Activated CD8-positive, alpha-beta T cell treated with anti-CD3 and anti-CD28 coated beads, Interleukin-2, amount 10 ng/mL, durations not matched to agents 7 days and 5 days (primary cell): Measurements from ENCODE around the gene HRAS. TPM values are rescaled to one million over a fixed set of nuclear protein-coding genes. Genes with fewer than 3 reads are reported as not detected.

ENCODE experiments used
- ATAC-seq: fragments of 150-1000 bp; cut with Tn5 transposase; one replicate; pipeline ENCODE4 v1.10.0; 2021; ENCODE audit warnings: moderate library complexity
- CTCF ChIA-PET: fragments of 350-600 bp; sonication (Branson Sonifier 250); formaldehyde crosslinking; loops from one replicate; lab custom pipeline; 2021; ENCODE audit warnings: antibody characterized with exemption; lab: Charles Lee
- POLR2A ChIA-PET: fragments of 350-600 bp; sonication (Branson Sonifier 250); formaldehyde crosslinking; loops from one replicate; lab custom pipeline; 2021; ENCODE audit warnings: antibody characterized with exemption; lab: Charles Lee
- DNase-seq: peaks from one replicate; pipeline ENCODE4 v3.0.0-alpha.2; 2020
- H3K27ac Mint-ChIP-seq: one replicate; pipeline ENCODE4 v1.8.0; 2021; ENCODE audit warnings: mild to moderate bottlenecking, mixed read lengths
- H3K27me3 Mint-ChIP-seq: one replicate; pipeline ENCODE4 v1.8.0; 2021; ENCODE audit warnings: low read depth, mixed read lengths
- H3K36me3 Mint-ChIP-seq: one replicate; pipeline ENCODE4 v1.8.0; 2021; ENCODE audit warnings: low read depth, mixed read lengths
- H3K4me1 Mint-ChIP-seq: one replicate; pipeline ENCODE4 v1.8.0; 2021; ENCODE audit warnings: low read depth, mixed read lengths
- H3K4me3 Mint-ChIP-seq: one replicate; pipeline ENCODE4 v1.8.0; 2021; ENCODE audit warnings: mild to moderate bottlenecking, mixed read lengths
- H3K9me3 Mint-ChIP-seq: one replicate; pipeline ENCODE4 v1.8.0; 2022; ENCODE audit warnings: mixed read lengths; ENCODE audit not compliant: insufficient read depth
- total RNA-seq, 2 experiments: library from RNA; stranded (reverse); gene quantifications; one replicate each; pipeline ENCODE4 v1.2.3, GENCODE V29; 2021

Gene HRAS
- total RNA-seq, 2 experiments from 2014 or later: 58.7 to 68.9 TPM

GRCh38 chr11:550746-551085 is 15.3 kb upstream of the HRAS start:
- H3K4me3 Mint-ChIP-seq: no peak overlapping the region
- no peaks in the 10 kb centered on the region for H3K36me3 Mint-ChIP-seq
- H3K4me1 Mint-ChIP-seq: no peaks in the 10 kb centered on the region
- CTCF ChIA-PET: interaction anchor here (1.1 kb wide), 1 partner anchor 197 kb away, joined by 3 read pairs; the partner anchor contains the start of gene TALDO1
- ATAC-seq (no peak), DNase-seq (no peak)
- no peaks in the 10 kb centered on the region for H3K9me3 Mint-ChIP-seq
- no peak overlapping the region for H3K27ac Mint-ChIP-seq
- no peaks in the 10 kb centered on the region for H3K27me3 Mint-ChIP-seq
- POLR2A ChIA-PET: no interaction called here

DNA sequence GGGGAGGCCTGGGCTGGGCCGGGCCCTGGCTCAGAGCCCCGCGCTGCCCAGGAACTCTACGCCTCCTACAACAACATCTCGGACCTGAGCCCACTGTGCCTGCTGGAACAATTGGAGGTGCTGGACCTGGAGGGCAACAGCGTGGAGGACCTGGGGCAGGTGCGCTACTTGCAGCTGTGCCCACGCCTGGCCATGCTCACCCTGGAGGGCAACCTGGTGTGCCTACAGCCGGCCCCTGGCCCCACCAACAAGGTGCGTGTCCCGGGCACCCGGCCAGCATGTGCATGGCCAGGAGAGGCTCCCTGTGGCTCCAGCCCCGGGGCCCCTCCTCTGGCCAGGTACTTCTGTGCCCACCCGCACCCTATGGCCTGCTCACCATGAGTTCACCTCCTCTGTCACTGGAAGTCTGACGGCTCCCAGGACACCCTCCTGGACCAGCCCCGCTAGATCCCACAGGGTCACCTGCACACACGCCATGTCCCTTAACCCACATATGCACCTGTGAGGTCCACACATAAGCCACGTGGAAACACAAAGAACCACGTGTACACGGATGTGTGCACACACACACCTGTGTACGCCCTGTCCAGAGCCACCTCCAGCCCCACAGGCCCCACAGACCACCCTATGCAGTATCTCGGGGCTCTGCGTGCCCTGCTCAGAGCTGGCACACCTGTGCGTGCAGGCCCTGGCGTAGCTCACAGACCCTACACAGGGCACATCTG is 14.8 kb upstream of the HRAS start:
- POLR2A ChIA-PET: no interaction called here
- CTCF ChIA-PET: interaction anchor here (1.1 kb wide), 1 partner anchor 197 kb away, joined by 3 read pairs; the partner anchor contains the start of gene TALDO1
- DNase-seq (no peak), ATAC-seq (no peak)
- Mint-ChIP-seq H3K27ac (no peak overlapping the region), H3K27me3 (no peaks in the 10 kb centered on the region), H3K4me1 (no peaks in the 10 kb centered on the region), H3K36me3 (no peaks in the 10 kb centered on the region), H3K9me3 (no peaks in the 10 kb centered on the region), H3K4me3 (no peak overlapping the region)

- CTCF ChIA-PET: no interaction called here
- Mint-ChIP-seq H3K4me1 (no peaks in the 10 kb centered on the region), H3K36me3 (no peaks in the 10 kb centered on the region), H3K4me3 (no peak overlapping the region), H3K27me3 (no peaks in the 10 kb centered on the region), H3K9me3 (no peaks in the 10 kb centered on the region), H3K27ac (no peak overlapping the region)
- POLR2A ChIA-PET: no interaction called here
- ATAC-seq (no peak), DNase-seq (no peak)
Measured at GRCh38 chr11:548700-549603, 13.6 kb upstream of the HRAS start.

GRCh38 chr11:545171-545570 is 9.8 kb upstream of the HRAS start:
- Mint-ChIP-seq H3K27me3 (no peaks in the 10 kb centered on the region), H3K4me3 (no peak overlapping the region), H3K9me3 (no peaks in the 10 kb centered on the region), H3K4me1 (no peaks in the 10 kb centered on the region), H3K27ac (no peak overlapping the region), H3K36me3 (no peaks in the 10 kb centered on the region)
- POLR2A ChIA-PET: no interaction called here
- ATAC-seq (no peak), DNase-seq (no peak)
- CTCF ChIA-PET: interaction anchor here (1.4 kb wide), 1 partner anchor 11 kb away, joined by 4 read pairs; no protein-coding TSS in a partner anchor

- Mint-ChIP-seq H3K27ac (no peak overlapping the region), H3K36me3 (no peaks in the 10 kb centered on the region), H3K4me3 (no peak overlapping the region), H3K4me1 (no peaks in the 10 kb centered on the region), H3K27me3 (no peaks in the 10 kb centered on the region), H3K9me3 (no peaks in the 10 kb centered on the region)
- DNase-seq: no peak
- CTCF ChIA-PET: interaction anchor here (1.4 kb wide), 1 partner anchor 11 kb away, joined by 4 read pairs; no protein-coding TSS in a partner anchor
- POLR2A ChIA-PET: interaction anchor here (0.6 kb wide), 1 partner anchor 13 kb away, joined by 3 read pairs; no protein-coding TSS in a partner anchor
- ATAC-seq: no peak
Measured at GRCh38 chr11:544817-545166, 9.4 kb upstream of the HRAS start.

DNA sequence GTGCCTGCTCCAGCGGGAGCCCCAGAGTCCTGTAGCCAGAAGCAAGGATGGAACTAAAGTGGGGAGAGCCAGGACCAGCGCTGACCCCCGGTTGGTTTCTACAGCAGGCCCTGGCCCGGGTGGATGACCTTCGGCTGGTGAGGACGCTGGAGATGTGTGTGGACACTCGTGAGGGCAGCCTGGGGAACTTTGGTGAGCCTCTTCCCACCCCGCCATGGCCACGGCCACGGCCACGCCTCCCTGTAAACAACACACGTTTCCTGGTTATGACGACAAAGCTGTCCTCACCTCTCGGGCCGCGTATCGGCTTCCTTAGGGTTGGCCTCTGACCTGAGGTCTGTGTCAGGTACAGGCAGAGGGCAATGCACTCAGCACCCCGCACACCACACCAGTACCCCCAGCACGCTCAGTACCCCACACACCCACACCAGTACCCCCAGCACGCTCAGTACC is 6.1 kb upstream of the HRAS start:
- no peak for DNase-seq
- Mint-ChIP-seq H3K4me3 (no peak overlapping the region), H3K27ac (no peak overlapping the region), H3K27me3 (no peaks in the 10 kb centered on the region), H3K36me3 (no peaks in the 10 kb centered on the region), H3K9me3 (no peaks in the 10 kb centered on the region), H3K4me1 (peaks cover 15% of the 10 kb centered on the region)
- ATAC-seq: no peak
- ChIA-PET CTCF (no interaction called here), POLR2A (no interaction called here)

GRCh38 chr11:540583-541432 is 5.4 kb upstream of the HRAS start:
- DNase-seq: no peak
- Mint-ChIP-seq H3K27ac (no peak overlapping the region), H3K4me3 (no peak overlapping the region), H3K9me3 (no peaks in the 10 kb centered on the region), H3K36me3 (no peaks in the 10 kb centered on the region), H3K27me3 (no peaks in the 10 kb centered on the region), H3K4me1 (peaks cover 20% of the 10 kb centered on the region)
- ChIA-PET CTCF (no interaction called here), POLR2A (no interaction called here)
- no peak for ATAC-seq

DNA sequence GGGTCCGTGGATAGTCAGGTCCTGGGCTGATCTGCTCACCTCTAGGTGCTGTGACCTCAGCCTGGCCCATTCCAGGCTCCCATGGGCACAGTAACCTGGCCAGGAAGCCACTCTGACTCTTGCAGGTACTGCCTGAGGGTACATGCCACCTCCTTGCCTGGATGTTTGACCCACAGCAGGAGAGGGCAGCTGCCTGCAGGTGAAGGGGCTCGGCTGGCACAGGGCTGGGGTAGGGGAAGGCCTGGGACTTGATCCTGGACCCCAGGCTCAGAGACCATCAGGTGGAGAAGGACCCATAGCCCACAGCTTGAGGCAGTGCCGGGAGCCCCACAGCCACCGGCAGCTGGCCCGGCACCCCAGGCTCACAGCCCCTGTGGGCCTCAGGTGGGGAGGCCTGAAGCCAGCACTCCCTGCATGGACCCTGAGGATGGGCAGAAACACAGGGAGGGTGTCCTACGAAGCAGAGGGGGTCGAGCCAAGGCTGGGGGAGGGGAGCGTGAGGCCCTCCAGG is 4.7 kb upstream of the HRAS start:
- ChIA-PET CTCF (no interaction called here), POLR2A (no interaction called here)
- DNase-seq (no peak), ATAC-seq (no peak)
- peaks cover 20% of the 10 kb centered on the region for H3K4me1 Mint-ChIP-seq
- no peak overlapping the region for H3K27ac Mint-ChIP-seq
- H3K36me3 Mint-ChIP-seq: no peaks in the 10 kb centered on the region
- no peaks in the 10 kb centered on the region for H3K9me3 Mint-ChIP-seq
- no peaks in the 10 kb centered on the region for H3K27me3 Mint-ChIP-seq
- no peak overlapping the region for H3K4me3 Mint-ChIP-seq

DNA sequence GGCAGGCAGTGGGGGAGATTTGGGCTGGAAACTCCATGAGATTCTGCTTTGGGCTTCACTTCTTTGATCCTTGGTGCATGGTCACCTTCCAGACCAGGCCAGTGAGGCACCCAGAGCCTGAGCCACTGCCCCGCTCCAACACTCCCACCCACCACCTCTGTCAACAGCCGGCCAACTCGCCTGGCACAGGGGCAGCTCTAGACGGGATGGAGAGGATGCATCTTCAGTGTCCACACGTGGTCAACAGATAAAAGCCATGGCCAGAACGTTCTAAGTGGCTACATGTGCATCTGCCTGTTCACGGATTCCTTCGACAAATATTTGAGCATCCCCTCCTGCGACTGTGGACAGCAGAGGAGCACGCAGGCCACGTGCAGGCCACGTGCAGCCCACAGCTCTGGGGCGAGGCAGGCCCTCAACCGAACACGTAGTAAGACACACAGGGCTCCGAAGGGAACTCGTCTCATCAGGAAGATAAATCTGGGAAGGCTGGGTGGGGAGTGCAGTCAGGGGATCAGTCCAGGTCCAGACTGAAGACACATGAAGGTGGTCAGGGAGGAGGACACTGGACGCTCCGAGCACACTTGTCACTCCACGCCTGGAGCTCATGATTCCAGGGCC is 3.2 kb upstream of the HRAS start:
- H3K4me3 Mint-ChIP-seq: no peak overlapping the region
- peaks cover 26% of the 10 kb centered on the region for H3K4me1 Mint-ChIP-seq
- ATAC-seq (no peak), DNase-seq (no peak)
- no peaks in the 10 kb centered on the region for H3K9me3 Mint-ChIP-seq
- H3K27ac Mint-ChIP-seq: no peak overlapping the region
- H3K36me3 Mint-ChIP-seq: no peaks in the 10 kb centered on the region
- H3K27me3 Mint-ChIP-seq: no peaks in the 10 kb centered on the region
- POLR2A ChIA-PET: interaction anchor here (0.6 to 1.3 kb wide), 3 partner anchors 16 to 187 kb away, joined by 3 to 4 read pairs (median 3); no protein-coding TSS in a partner anchor
- CTCF ChIA-PET: interaction anchor here (1.9 kb wide), 1 partner anchor 16 kb away, joined by 7 read pairs; no protein-coding TSS in a partner anchor

DNA sequence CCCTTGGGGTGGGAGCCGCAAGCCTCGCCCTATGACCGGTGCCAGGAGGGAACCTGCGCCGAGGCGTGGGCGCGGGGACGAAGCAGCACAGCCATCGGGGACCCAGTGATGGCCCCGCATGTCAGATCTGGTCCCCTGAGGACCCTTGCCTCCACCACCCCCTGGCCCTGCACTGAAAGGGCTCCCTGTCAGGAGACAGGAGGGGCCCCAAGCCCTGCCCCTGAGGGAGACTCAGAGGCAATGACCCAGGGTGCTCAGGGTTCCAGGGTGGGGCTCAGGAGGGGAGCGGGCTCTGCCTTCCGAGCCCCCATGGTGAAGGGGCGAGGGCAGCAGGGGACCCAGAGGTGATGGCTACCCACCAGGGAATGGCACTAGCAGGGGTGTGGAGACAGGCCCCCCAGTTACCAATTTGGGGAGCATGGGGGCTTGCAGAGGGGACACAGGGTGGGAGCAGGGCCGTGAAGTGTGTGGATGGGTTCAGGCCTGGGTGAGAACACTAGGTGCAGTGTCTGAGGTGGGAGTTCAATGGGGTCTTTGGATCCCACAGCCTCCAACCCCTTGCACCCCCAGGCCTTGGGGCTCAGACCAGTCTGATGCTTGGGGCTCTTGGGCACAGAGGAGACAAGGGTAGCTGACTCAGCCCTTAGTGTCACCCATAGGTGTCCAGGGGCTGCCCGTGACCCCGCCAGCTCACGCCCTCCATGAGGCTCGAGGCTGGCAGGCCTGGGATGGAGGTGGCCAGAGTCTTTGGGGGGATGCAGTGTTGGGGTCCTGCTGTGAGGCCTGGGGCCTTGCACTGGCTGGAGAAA is 2.5 kb upstream of the HRAS start:
- no peaks in the 10 kb centered on the region for H3K9me3 Mint-ChIP-seq
- no peaks in the 10 kb centered on the region for H3K27me3 Mint-ChIP-seq
- H3K36me3 Mint-ChIP-seq: no peaks in the 10 kb centered on the region
- ChIA-PET CTCF (interaction anchor here (1.9 kb wide), 1 partner anchor 17 kb away, joined by 7 read pairs; no protein-coding TSS in a partner anchor), POLR2A (interaction anchor here (1.2 to 1.6 kb wide), 3 partner anchors 17 to 31 kb away, joined by 3 to 4 read pairs (median 4); no protein-coding TSS in a partner anchor)
- H3K27ac Mint-ChIP-seq: peak overlapping the region; percentile 93
- no peak for ATAC-seq
- DNase-seq: no peak
- H3K4me1 Mint-ChIP-seq: peaks cover 26% of the 10 kb centered on the region
- peak overlapping the region; percentile 51 for H3K4me3 Mint-ChIP-seq
